ENCODE measurements around the gene TBX1. TPM values are rescaled to one million over a fixed set of nuclear protein-coding genes. Genes with fewer than 3 reads are reported as not detected.

The TBX1 gene
- polyA plus RNA-seq, 1 donor (not counting 4 experiments of a cell fraction or from before 2014, with no cell fraction given) = 0.10 TPM

DNA sequence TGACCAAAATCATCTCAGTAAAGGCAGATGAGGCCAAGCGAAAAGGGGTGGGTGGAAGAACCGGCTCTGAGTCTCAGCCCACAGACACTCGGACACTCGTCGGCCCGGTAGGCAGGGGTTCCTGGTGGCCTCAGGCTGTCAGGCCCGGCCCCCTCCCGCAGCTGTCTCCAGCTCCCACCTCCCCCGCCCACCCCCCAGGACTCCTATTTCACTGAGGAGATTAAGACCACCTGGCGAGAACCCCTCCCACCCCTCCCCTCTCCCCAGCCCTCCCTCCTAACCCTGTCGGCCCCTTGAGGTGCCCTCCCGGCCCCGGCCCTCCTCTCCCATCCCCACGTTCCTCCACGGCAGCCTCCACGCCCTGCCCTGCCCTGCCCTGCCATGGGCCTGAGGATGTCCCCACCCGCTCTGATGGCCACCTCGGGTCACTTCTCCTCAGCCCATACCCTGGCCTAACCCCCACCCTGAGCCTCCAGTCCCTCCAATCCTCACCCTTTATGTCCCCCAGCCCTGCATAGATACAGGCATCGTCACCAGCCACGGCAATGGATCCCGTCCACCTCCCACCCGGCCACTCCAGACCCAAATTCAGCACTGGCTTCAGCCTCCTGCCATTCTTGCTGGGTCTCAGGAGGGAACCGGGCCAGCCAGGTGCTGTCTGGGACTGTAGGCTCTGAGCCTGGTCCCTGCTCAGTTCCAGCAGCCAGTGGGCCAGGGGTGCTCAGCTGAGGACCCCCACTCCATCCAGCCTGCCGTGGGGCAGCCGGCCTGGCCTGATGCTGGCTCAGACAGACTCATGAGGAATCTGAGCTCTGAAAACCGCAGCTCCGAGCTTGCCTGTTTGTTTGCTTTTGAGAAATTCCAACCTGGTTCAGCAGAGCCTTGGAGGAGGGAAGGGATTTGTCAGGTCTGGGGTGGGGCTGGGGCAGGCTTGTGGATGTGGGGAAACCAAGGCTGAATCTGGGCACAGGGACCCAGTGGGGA is 9.8 kb upstream of the TBX1 start:
- Histone ChIP-seq H3K4me2 (ENCODE audit: control insufficient read depth, extremely low read depth, insufficient read depth, low read depth, low read length) (no peak overlapping the region), H3K4me3 (ENCODE audit: control insufficient read depth in 2 of 3, extremely low read depth in 1 of 3, insufficient read depth in 2 of 3, low read depth in 1 of 3, low read length in 3 of 3) (no peak overlapping the region), H2AFZ (ENCODE audit: control insufficient read depth, low read length) (no peak overlapping the region), H4K20me1 (ENCODE audit: control insufficient read depth, extremely low read depth, insufficient read depth, low read length) (no peaks in the 10 kb centered on the region), H3K27me3 (ENCODE audit: control insufficient read depth, extremely low read depth, insufficient read depth, low read length) (peaks cover 27% of the 10 kb centered on the region), H3K9me1 (ENCODE audit: control insufficient read depth, extremely low read depth, insufficient read depth, low read length) (no peaks in the 10 kb centered on the region), H3K27ac (ENCODE audit: control insufficient read depth, insufficient read depth, low read length) (no peak overlapping the region), H3K9me3 (ENCODE audit: control insufficient read depth, low read depth, low read length) (no peaks in the 10 kb centered on the region), H3K79me2 (ENCODE audit: control insufficient read depth, insufficient read depth, low read length) (no peaks in the 10 kb centered on the region), H3K4me1 (ENCODE audit: control insufficient read depth, extremely low read depth, insufficient read depth, low read length) (no peaks in the 10 kb centered on the region), H3K9ac (ENCODE audit: control insufficient read depth, extremely low read depth, insufficient read depth, low read length) (no peak overlapping the region), H3K36me3 (ENCODE audit: control insufficient read depth in 2 of 2, extremely low read depth in 1 of 2, insufficient read depth in 2 of 2, low read length in 2 of 2) (no peaks in the 10 kb centered on the region)
- no peak for TF ChIP-seq CTCF (optimal IDR thresholded peaks at IDR 0.05 in 1 of 3, IDR thresholded peaks at IDR 0.05 in 1 of 3, conservative IDR thresholded peaks at IDR 0.05 in 1 of 3; ENCODE audit: extremely low read depth in 1 of 3, insufficient read depth in 2 of 3, low read length in 3 of 3)
- no peak for TF ChIP-seq EZH2 (IDR thresholded peaks at IDR 0.05; ENCODE audit: low read length)
- FAIRE-seq (no peak), DNase-seq (ENCODE audit: low read depth, low spot score) (no peak)
- dilution Hi-C loops (cut with MboI; ENCODE audit: extremely low pct_ligation_motif_present, low sequenced_read_pairs) = no loop called here

DNA sequence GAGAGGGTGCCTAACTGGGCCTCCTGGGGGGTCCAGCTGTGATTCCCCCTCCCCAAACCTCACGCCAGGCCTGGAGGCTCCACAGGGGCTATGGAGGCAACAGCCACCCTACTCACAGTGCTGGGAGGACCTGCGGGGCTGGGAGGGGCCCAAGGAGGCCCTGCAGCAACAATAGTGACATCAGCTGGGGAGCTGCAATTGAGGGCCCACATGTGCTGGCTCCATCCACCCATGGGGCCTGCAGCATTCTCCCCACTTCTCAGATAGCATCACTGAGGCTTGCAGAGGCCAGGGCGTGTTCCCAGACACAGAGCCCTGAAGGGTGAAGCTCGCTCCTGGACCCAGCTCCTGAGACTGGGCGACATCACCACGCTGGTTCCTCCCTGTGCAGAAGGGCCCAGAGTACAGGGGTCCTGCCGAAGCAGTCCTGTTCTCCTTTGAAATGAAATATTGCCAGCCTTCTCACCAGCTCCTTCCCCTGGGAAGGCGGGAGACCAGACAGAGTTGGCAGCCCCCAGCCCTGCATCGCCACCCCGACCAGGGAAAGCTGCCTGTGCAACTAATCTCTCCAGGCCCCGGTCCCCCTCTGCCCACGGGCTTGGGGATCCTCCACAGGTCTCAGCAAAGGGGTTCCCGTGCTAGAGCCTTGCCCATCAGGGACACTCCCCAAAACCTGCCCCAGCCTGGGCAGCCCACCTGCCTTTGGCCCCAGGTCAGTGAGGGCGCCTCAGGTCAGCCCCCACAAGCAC is 8.9 kb upstream of the TBX1 start:
- no peak overlapping the region for H2AFZ ChIP-seq (ENCODE audit: control insufficient read depth, low read length)
- no peak overlapping the region for H3K4me2 ChIP-seq (ENCODE audit: control insufficient read depth, extremely low read depth, insufficient read depth, low read depth, low read length)
- dilution Hi-C loops (cut with MboI; ENCODE audit: extremely low pct_ligation_motif_present, low sequenced_read_pairs) = no loop called here
- H3K9me1 ChIP-seq (ENCODE audit: control insufficient read depth, extremely low read depth, insufficient read depth, low read length) = no peaks in the 10 kb centered on the region
- H3K4me3 ChIP-seq (ENCODE audit: control insufficient read depth in 2 of 3, extremely low read depth in 1 of 3, insufficient read depth in 2 of 3, low read depth in 1 of 3, low read length in 3 of 3) = no peak overlapping the region
- no peak for DNase-seq (ENCODE audit: low read depth, low spot score)
- H3K27ac ChIP-seq (ENCODE audit: control insufficient read depth, insufficient read depth, low read length) = no peak overlapping the region
- H3K9ac ChIP-seq (ENCODE audit: control insufficient read depth, extremely low read depth, insufficient read depth, low read length) = no peak overlapping the region
- FAIRE-seq = no peak
- H3K9me3 ChIP-seq (ENCODE audit: control insufficient read depth, low read depth, low read length) = no peaks in the 10 kb centered on the region
- H3K4me1 ChIP-seq (ENCODE audit: control insufficient read depth, extremely low read depth, insufficient read depth, low read length) = no peaks in the 10 kb centered on the region
- H3K79me2 ChIP-seq (ENCODE audit: control insufficient read depth, insufficient read depth, low read length) = no peaks in the 10 kb centered on the region
- no peaks in the 10 kb centered on the region for H3K36me3 ChIP-seq (ENCODE audit: control insufficient read depth in 2 of 2, extremely low read depth in 1 of 2, insufficient read depth in 2 of 2, low read length in 2 of 2)
- no peak for TF ChIP-seq CTCF (optimal IDR thresholded peaks at IDR 0.05 in 1 of 3, IDR thresholded peaks at IDR 0.05 in 1 of 3, conservative IDR thresholded peaks at IDR 0.05 in 1 of 3; ENCODE audit: extremely low read depth in 1 of 3, insufficient read depth in 2 of 3, low read length in 3 of 3)
- TF ChIP-seq EZH2 (IDR thresholded peaks at IDR 0.05; ENCODE audit: low read length) = no peak
- no peaks in the 10 kb centered on the region for H4K20me1 ChIP-seq (ENCODE audit: control insufficient read depth, extremely low read depth, insufficient read depth, low read length)
- H3K27me3 ChIP-seq (ENCODE audit: control insufficient read depth, extremely low read depth, insufficient read depth, low read length) = peaks cover 35% of the 10 kb centered on the region

Measured in keratinocyte (primary cell).